ENCODE measurements around the gene SLC25A17.

SLC25A17 gene

DNA sequence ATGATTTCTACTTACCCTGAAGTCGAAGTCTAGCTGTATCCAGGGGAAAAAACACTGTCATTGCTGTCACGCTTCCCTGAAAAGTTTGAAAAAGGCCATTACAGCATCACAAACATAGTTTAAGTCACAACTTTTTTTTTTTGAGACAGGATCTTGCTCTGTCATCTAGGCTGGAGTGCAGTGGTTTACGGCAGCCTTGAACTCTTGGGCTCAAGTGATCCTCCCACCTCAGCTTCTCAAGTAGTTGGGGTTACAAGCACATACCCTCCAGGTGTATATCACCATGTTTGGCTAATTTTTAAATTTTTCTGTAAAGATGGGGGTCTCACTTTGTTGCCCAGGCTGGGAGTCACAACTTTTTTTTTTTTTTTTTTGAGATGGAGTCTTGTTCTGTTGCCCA, 20.1 kb downstream of the SLC25A17 start:
- peaks cover 36% of the 10 kb centered on the region for H3K79me2 ChIP-seq (ENCODE audit: low read length)
- H3K4me3 ChIP-seq (ENCODE audit: low read length): no peak overlapping the region
- H3K4me2 ChIP-seq (ENCODE audit: low read length): no peak overlapping the region
- TF ChIP-seq, protein P1, sequence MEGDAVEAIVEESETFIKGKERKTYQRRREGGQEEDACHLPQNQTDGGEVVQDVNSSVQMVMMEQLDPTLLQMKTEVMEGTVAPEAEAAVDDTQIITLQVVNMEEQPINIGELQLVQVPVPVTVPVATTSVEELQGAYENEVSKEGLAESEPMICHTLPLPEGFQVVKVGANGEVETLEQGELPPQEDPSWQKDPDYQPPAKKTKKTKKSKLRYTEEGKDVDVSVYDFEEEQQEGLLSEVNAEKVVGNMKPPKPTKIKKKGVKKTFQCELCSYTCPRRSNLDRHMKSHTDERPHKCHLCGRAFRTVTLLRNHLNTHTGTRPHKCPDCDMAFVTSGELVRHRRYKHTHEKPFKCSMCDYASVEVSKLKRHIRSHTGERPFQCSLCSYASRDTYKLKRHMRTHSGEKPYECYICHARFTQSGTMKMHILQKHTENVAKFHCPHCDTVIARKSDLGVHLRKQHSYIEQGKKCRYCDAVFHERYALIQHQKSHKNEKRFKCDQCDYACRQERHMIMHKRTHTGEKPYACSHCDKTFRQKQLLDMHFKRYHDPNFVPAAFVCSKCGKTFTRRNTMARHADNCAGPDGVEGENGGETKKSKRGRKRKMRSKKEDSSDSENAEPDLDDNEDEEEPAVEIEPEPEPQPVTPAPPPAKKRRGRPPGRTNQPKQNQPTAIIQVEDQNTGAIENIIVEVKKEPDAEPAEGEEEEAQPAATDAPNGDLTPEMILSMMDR (IDR thresholded peaks at IDR 0.05; ENCODE audit: low read depth, low read length): no peak
- no peak for TF ChIP-seq EZH2phosphoT487 (IDR thresholded peaks at IDR 0.05; ENCODE audit: low read depth)
- H3K36me3 ChIP-seq (replicated peaks; ENCODE audit: low read depth, low read length): peaks cover 28% of the 10 kb centered on the region
- no peaks in the 10 kb centered on the region for H3K27me3 ChIP-seq (ENCODE audit: low read depth, low read length)
- H3K9ac ChIP-seq (ENCODE audit: low read length): no peak overlapping the region
- H3K27ac ChIP-seq (ENCODE audit: low read length): no peak overlapping the region
- H2AFZ ChIP-seq (ENCODE audit: low read depth, low read length): no peak overlapping the region
- H3K9me3 ChIP-seq (ENCODE audit: insufficient read depth, low read length): no peaks in the 10 kb centered on the region
- peaks cover 9% of the 10 kb centered on the region for H3K4me1 ChIP-seq (ENCODE audit: low read length)
- H4K20me1 ChIP-seq (ENCODE audit: insufficient read depth, low read length): peaks cover 14% of the 10 kb centered on the region

DNA sequence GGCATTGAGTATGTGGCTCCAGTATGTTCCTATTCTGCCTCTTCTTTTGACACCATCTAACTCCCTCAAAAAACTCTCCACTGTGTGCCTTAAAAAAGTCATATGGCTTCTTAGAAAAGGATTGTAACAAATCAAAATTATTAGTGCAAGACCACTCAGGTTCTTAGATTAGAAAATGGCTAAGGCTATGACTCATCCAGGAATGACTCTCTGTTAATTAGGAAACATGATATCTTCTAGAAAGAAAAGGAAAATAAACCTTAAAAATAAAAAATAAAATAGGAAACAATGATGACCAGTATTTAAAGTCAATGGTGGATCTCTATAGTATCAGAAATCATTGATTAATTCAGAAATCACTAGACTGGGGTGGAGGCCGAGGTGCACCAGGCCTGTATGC, 21.7 kb downstream of the SLC25A17 start:
- no peak overlapping the region for H2AFZ ChIP-seq (ENCODE audit: low read depth, low read length)
- no peak overlapping the region for H3K27ac ChIP-seq (ENCODE audit: low read length)
- no peaks in the 10 kb centered on the region for H3K4me1 ChIP-seq (ENCODE audit: low read length)
- TF ChIP-seq EZH2phosphoT487 (IDR thresholded peaks at IDR 0.05; ENCODE audit: low read depth): no peak
- TF ChIP-seq, protein P1 (IDR thresholded peaks at IDR 0.05; ENCODE audit: low read depth, low read length): no peak
- no peaks in the 10 kb centered on the region for H3K9me3 ChIP-seq (ENCODE audit: insufficient read depth, low read length)
- H4K20me1 ChIP-seq (ENCODE audit: insufficient read depth, low read length): 0 out of 2 replicates have a peak, but pooled peaks cover 3% of the 10 kb centered on the region
- peaks cover 28% of the 10 kb centered on the region for H3K36me3 ChIP-seq (replicated peaks; ENCODE audit: low read depth, low read length)
- no peak overlapping the region for H3K4me2 ChIP-seq (ENCODE audit: low read length)
- H3K27me3 ChIP-seq (ENCODE audit: low read depth, low read length): no peaks in the 10 kb centered on the region
- H3K9ac ChIP-seq (ENCODE audit: low read length): no peak overlapping the region
- no peak overlapping the region for H3K4me3 ChIP-seq (ENCODE audit: low read length)
- peaks cover 23% of the 10 kb centered on the region for H3K79me2 ChIP-seq (ENCODE audit: low read length)

DNA sequence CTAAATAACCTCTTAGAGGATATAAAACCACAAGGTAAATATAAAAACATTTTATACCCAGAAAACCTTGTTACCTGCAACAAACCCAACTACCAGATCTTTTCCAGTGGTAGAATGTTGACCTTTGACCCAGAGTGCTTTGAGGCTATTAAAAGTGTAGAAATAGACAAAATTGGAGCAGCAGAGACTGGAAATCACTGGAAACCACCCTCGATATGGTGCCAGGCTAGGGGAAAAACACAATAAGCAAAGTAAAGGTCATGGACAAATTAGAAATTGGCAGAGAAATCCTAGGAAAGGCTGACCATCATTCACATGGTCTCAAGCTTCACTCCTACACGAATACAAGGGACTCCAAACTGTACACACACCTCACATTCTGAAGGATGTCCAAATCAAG, 26.7 kb downstream of the SLC25A17 start:
- no peaks in the 10 kb centered on the region for H3K27me3 ChIP-seq (ENCODE audit: low read depth, low read length)
- H3K36me3 ChIP-seq (replicated peaks; ENCODE audit: low read depth, low read length): peaks cover 48% of the 10 kb centered on the region
- H3K9ac ChIP-seq (ENCODE audit: low read length): no peak overlapping the region
- no peak overlapping the region for H3K4me3 ChIP-seq (ENCODE audit: low read length)
- H2AFZ ChIP-seq (ENCODE audit: low read depth, low read length): no peak overlapping the region
- H3K27ac ChIP-seq (ENCODE audit: low read length): no peak overlapping the region
- peaks cover 2% of the 10 kb centered on the region; the same call in 1 of the 2 replicates for H3K79me2 ChIP-seq (ENCODE audit: low read length)
- H3K9me3 ChIP-seq (ENCODE audit: insufficient read depth, low read length): no peaks in the 10 kb centered on the region
- no peaks in the 10 kb centered on the region for H3K4me1 ChIP-seq (ENCODE audit: low read length)
- TF ChIP-seq EZH2phosphoT487 (IDR thresholded peaks at IDR 0.05; ENCODE audit: low read depth): no peak
- TF ChIP-seq, protein P1 (IDR thresholded peaks at IDR 0.05; ENCODE audit: low read depth, low read length): no peak
- no peak overlapping the region for H3K4me2 ChIP-seq (ENCODE audit: low read length)
- no peaks in the 10 kb centered on the region for H4K20me1 ChIP-seq (ENCODE audit: insufficient read depth, low read length)

DNA sequence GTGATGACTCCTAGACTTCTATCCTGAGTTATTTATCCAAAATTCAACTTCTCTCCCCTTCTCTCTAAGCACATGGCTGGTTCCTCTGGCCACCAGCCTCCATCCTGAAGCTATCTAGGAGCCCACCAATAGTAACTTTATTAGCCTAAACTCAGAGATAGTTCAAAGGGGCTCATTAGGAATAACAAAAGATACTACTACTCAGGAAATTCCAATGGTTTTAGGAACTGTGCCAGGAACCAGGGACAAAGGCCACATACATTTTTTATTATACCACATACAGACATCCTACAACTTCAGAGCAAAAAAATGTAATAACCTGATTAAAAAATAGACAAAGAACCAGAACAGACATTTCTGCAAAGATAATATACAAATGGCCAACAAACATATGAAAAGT, 27.9 kb downstream of the SLC25A17 start:
- H3K9me3 ChIP-seq (ENCODE audit: insufficient read depth, low read length): no peaks in the 10 kb centered on the region
- H3K4me2 ChIP-seq (ENCODE audit: low read length): no peak overlapping the region
- H4K20me1 ChIP-seq (ENCODE audit: insufficient read depth, low read length): no peaks in the 10 kb centered on the region; the same call in 1 of the 2 replicates
- peaks cover 57% of the 10 kb centered on the region for H3K36me3 ChIP-seq (replicated peaks; ENCODE audit: low read depth, low read length)
- no peak overlapping the region for H3K9ac ChIP-seq (ENCODE audit: low read length)
- peaks cover 2% of the 10 kb centered on the region; the same call in 1 of the 2 replicates for H3K79me2 ChIP-seq (ENCODE audit: low read length)
- TF ChIP-seq EZH2phosphoT487 (IDR thresholded peaks at IDR 0.05; ENCODE audit: low read depth): no peak
- TF ChIP-seq, protein P1 (IDR thresholded peaks at IDR 0.05; ENCODE audit: low read depth, low read length): no peak
- no peak overlapping the region for H3K4me3 ChIP-seq (ENCODE audit: low read length)
- no peaks in the 10 kb centered on the region for H3K4me1 ChIP-seq (ENCODE audit: low read length)
- no peak overlapping the region for H3K27ac ChIP-seq (ENCODE audit: low read length)
- no peaks in the 10 kb centered on the region for H3K27me3 ChIP-seq (ENCODE audit: low read depth, low read length)
- no peak overlapping the region for H2AFZ ChIP-seq (ENCODE audit: low read depth, low read length)
